ENCODE measurements around the gene ARFGEF3. TPM values are rescaled to one million over a fixed set of nuclear protein-coding genes. Genes with fewer than 3 reads are reported as not detected.

Gene ARFGEF3
- total RNA-seq, 1 donor from 2014 or later = 2.3 TPM

GRCh38 chr6:138230759-138231380 is 69.1 kb downstream of the ARFGEF3 start:
- no peak for ATAC-seq
- DNase-seq = no peak
- intact Hi-C loops (cut with micrococcal nuclease) = no loop called here

DNA sequence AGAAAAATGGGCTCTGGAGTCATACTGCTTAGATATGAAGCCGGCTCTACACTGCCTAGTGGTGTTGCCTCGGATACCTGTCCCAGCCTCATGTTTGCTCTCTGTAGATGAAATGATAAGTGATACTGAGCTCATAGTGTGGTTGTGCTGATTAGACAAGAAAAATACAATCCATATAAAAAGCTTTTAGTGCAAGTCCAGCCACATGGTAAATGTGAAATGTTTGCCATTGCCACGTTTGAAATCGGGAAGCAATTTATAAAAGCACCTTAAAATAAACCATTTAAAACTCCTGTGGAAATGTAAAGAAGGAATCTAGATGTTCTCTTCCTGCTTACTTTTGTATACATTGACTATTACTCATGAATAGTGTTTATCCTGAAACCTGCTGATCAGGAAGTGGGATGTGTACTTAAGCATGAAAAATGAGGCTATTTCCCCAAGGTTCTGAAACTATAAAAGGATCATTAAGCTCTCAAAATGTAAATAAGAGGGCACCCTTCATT is 69.7 kb downstream of the ARFGEF3 start:
- intact Hi-C loops (cut with micrococcal nuclease) = no loop called here
- DNase-seq (no peak), ATAC-seq (no peak)

- DNase-seq (no peak), ATAC-seq (no peak)
- intact Hi-C loops (cut with micrococcal nuclease) = no loop called here
Measured at GRCh38 chr6:138234363-138234762, 72.6 kb downstream of the ARFGEF3 start.

GRCh38 chr6:138235205-138235604 is 73.5 kb downstream of the ARFGEF3 start:
- intact Hi-C loops (cut with micrococcal nuclease) = no loop called here
- DNase-seq (no peak), ATAC-seq (no peak)

- intact Hi-C loops (cut with micrococcal nuclease) = no loop called here
- ATAC-seq (no peak), DNase-seq (no peak)
Measured at GRCh38 chr6:138235693-138236092, 74.0 kb downstream of the ARFGEF3 start.

DNA sequence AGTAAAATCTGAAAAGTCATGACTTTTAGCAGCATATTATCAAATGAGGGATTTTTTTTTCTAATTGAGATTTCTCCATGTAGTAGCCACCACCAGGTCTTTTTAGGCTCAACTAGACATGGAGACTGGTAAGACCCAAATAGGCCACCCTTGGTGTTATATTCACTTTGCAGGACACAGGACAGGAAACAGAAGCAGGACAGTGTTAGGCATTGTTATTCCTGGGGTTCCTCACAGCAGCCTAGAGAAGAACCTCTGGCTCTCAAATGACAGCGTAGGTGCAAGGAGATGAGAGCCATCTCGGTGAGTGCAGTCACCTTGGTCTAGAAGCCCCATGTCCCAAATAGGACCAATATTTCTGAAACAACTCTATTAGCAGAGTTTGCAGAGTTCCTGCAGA is 75.7 kb downstream of the ARFGEF3 start:
- no peak for DNase-seq
- intact Hi-C loops (cut with micrococcal nuclease) = no loop called here
- ATAC-seq = no peak

DNA sequence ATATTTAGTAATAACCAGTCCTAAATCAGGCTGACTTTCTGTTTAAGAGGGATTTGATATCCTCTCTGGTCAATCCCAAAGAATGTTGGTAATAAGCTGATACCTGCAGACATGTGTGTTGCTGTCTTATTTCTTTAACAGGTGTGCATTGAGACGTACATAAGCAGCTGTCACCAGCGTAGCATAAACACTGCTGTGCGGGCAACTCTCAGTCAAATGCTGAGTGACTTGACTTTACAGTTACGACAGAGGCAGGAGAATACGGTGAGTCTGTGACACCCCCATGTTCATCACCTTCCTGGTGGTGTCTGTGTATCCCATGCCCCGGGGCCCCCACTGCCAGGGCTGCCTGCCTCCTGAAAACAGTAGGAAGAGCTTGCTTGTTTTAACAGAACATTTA is 76.6 kb downstream of the ARFGEF3 start:
- DNase-seq (no peak), ATAC-seq (no peak)
- intact Hi-C loops (cut with micrococcal nuclease) = no loop called here

- no peak for ATAC-seq
- DNase-seq = no peak
- intact Hi-C loops (cut with micrococcal nuclease) = no loop called here
Measured at GRCh38 chr6:138239774-138240173, 78.0 kb downstream of the ARFGEF3 start.

DNA sequence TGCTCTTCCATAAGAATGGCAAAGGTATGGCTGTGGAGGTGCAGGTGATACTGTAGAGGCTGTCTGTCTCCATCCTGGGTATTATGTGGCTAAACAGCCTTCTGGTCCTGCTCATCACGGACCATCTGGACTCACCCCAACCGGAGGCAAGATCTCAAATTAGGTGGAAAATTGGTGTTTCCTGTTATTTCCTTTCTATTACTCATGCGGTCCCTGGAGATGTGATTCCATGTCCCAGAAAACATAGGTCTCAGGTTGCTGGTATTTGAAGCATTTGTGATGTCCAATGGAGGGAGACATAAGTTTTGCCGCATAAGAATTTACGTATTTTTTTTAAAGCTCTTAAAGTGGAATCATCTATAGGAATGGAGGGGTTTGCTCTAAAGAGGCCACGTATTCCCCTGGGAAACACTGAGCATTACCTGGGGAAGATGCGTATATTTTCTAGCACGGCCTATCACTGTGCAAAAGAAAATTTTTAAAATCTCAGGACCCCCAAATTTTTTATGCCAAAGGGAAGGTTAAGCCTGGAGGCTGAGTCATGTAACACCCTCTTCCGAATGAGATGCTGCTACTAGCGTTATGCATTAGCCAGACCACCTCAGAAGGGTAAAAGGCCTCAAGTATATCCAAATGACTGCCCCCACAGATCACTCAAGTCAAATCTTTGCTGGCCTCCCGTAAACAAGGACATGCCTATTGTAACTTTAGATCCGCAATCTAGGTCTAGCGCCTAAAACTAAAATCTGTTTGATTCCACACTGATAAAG is 78.9 kb downstream of the ARFGEF3 start:
- no peak for ATAC-seq
- no peak for DNase-seq
- intact Hi-C loops (cut with micrococcal nuclease) = no loop called here

DNA sequence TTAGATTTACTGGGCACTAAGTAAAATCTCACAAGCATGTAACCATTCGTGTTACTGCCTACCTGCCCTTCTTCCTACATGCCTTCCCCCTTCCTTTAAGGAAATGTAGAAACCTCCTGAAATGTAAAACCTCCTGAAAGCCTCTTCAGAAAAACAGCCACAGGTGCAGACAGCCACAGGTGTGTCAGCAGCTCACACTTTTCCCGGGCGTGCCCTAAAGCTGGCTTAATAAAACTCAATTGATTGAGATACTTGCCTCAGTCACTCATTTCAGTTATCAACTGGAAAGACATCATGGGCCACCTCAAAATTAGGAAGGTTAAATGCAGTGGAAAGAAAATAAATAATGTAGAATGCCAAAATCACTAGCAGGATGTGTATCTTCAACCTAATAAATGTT is 79.6 kb downstream of the ARFGEF3 start:
- ATAC-seq = no peak
- intact Hi-C loops (cut with micrococcal nuclease) = no loop called here

DNA sequence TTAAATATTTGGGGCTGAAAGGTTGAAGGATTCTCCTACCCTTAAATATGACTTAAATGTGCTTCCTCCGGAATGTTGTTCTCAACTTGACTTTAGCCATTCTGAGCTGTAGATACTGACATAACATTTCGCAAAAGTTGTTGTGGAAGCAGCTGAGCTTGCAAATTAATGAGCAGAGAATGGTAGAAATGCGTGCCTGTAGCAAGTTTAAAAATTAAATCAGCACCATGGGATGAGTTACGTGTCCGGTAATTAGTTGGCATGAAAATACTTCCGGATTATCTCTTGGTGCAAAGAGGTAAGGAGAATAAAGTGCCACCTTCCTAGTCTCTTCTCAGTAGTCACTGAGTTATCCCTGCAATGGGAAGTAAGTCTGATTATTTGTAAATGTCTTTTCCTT is 80.2 kb downstream of the ARFGEF3 start:
- ATAC-seq (no peak), DNase-seq (no peak)
- intact Hi-C loops (cut with micrococcal nuclease) = no loop called here

More for the DNA sequence above, 79.6 kb downstream of the ARFGEF3 start:
- DNase-seq = no peak

GRCh38 chr6:138242987-138243592 is 81.4 kb downstream of the ARFGEF3 start:
- intact Hi-C loops (cut with micrococcal nuclease) = no loop called here
- DNase-seq (no peak), ATAC-seq (no peak)

DNA sequence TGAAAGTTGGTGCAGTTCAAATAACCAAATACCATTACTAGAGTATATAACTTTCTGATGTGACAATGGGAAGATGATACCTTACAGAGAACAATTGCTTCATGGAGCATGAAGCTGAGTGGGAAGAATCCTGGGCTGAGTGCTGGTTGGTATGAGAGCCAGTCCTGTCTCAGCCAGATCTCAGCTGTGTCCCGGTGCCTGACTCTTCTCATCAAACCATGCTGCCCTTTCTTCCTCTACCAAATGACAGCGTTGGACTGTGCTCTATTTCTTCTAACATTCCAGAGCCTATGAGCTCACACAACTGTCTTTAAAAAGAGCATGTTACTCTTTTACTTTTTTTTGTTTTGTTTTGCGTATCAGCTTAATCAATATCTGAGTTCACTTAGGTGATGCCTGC is 84.0 kb downstream of the ARFGEF3 start:
- no peak for ATAC-seq
- no peak for DNase-seq
- intact Hi-C loops (cut with micrococcal nuclease) = no loop called here

DNA sequence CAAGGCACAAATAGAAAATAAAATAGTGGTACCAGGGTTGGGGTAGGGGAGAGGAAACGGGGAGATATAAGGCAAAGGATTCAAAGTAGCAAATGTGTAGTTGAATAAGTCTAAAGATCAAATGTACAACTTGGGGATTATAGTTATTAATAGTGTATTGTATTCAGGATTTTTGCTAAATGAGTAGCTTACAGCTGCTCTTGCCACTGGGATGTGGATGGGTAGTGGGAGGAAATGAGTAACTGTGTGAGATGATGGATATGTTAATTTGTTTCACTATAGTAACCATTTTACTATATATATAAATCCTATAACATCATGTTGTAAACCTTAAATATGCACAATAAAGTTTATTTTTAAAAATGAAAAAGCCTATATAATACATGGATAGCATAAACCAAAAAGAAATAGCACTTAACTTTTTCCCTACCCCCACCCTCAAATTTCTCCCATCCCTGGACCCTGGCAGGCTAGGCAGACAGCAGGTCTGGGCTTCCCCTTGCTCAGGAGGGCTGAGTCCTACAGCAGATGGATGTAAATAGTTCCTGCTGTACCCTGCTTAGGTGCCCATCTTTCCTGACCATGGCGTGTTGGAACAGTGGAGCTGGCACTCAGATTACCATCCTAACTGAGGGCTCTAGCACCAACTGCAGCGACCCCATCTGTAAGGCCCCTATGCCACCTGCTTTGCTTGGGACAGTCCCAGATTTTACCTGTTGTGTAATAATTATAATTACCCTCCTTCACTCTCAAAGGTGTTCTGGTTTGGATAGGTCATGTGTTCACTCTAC is 85.1 kb downstream of the ARFGEF3 start:
- intact Hi-C loops (cut with micrococcal nuclease) = no loop called here
- DNase-seq (no peak), ATAC-seq (no peak)

DNA sequence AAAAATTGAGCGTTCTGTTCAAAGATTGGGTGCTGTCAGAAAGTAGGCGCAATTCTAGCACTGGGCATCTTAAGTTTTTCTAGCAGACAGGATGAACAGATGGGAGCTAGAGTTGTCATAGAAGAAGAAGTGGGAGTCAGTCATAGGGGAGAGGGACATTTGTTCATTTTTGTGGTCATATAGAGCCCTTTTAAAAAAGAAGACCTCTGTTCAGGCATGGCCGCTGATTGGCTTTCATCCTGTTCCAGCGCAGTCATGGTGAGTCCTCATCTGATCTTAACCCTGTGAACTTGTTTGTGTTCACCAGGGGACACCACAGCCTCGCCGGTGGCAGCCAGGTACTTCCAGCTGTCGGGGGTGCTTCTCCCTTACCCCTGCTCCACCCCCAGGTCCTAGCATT is 86.3 kb downstream of the ARFGEF3 start:
- DNase-seq = no peak
- no peak for ATAC-seq
- intact Hi-C loops (cut with micrococcal nuclease) = no loop called here

GRCh38 chr6:138248878-138249277 is 87.1 kb downstream of the ARFGEF3 start:
- ATAC-seq = no peak
- intact Hi-C loops (cut with micrococcal nuclease) = no loop called here
- DNase-seq = no peak

GRCh38 chr6:138250053-138250452 is 88.3 kb downstream of the ARFGEF3 start:
- ATAC-seq (no peak), DNase-seq (no peak)
- intact Hi-C loops (cut with micrococcal nuclease) = no loop called here

DNA sequence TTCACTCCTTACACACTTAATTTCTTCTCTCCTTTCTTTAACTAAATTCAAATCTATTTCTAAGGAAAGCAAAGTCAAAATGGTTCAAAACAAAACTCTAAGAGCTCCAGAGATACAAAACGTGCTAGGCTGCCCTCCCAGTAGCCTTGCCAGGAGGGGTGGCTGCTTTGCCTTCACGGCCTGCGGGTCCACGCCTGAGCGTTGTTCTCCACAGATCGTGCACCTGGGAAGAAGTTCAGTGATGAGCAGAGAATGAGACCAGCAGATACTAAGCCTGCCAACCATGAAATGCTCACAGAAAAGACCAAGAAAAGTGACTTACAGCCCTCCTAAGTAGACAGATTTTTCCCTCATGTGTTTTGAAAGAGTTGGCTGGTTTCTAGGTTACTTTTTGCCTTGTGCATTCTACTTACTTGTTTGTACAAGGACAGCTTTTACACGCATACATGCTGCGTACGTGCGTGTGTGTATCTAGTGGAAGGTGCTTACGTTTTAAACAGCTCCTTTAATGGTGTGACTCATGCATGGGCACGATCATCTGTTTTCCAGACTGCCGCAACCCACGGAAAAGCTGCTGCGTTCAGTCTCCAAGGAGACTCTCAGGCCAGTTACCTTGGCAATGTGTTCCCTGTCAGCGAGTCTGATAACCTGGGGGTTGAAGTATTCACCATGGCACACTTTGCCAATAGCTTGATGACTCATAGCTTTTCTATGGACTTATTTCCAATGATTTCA is 88.9 kb downstream of the ARFGEF3 start:
- no peak for DNase-seq
- ATAC-seq = peak; percentile 70
- intact Hi-C loops (cut with micrococcal nuclease) = no loop called here

- DNase-seq = no peak
- intact Hi-C loops (cut with micrococcal nuclease) = no loop called here
- no peak for ATAC-seq
Measured at GRCh38 chr6:138253731-138254130, 92.0 kb downstream of the ARFGEF3 start.
